ENCODE results near the gene CACNA1I. TPM values are rescaled to one million over a fixed set of nuclear protein-coding genes. Genes with fewer than 3 reads are reported as not detected.

CACNA1I gene
- total and polyA plus RNA-seq, 2 donors (not counting 1 experiment from before 2014, with no cell fraction given), result under 0.01 to 0.01 TPM

- Histone ChIP-seq H3K9me3 (ENCODE audit: control insufficient read depth, insufficient read depth, low read depth, low read length) (no peaks in the 10 kb centered on the region), H2AFZ (ENCODE audit: low read length) (no peak overlapping the region), H3K4me3 (replicated peaks in 1 of 4; ENCODE audit: control extremely low read depth in 1 of 4, insufficient read depth in 1 of 4, low read depth in 3 of 4, low read length in 4 of 4) (no peak overlapping the region), H3K9ac (ENCODE audit: insufficient read depth, low read length) (no peak overlapping the region), H3K4me1 (ENCODE audit: control insufficient read depth, extremely low read depth, insufficient read depth, low read length) (no peaks in the 10 kb centered on the region), H3K27ac (ENCODE audit: insufficient read depth, low read length) (no peak overlapping the region), H3K27me3 (ENCODE audit: control insufficient read depth, insufficient read depth, low read length) (peaks cover 2% of the 10 kb centered on the region), H4K20me1 (ENCODE audit: control insufficient read depth, extremely low read depth, insufficient read depth, low read length) (no peaks in the 10 kb centered on the region), H3K36me3 (ENCODE audit: control insufficient read depth, insufficient read depth, low read length) (no peaks in the 10 kb centered on the region), H3K4me2 (ENCODE audit: extremely low read depth, insufficient read depth, low read length) (no peak overlapping the region), H3K79me2 (ENCODE audit: control insufficient read depth, insufficient read depth, low read length) (no peaks in the 10 kb centered on the region)
- no peak for TF ChIP-seq EZH2 (IDR thresholded peaks at IDR 0.05; ENCODE audit: low read length, missing control alignments)
- TF ChIP-seq, protein P1, sequence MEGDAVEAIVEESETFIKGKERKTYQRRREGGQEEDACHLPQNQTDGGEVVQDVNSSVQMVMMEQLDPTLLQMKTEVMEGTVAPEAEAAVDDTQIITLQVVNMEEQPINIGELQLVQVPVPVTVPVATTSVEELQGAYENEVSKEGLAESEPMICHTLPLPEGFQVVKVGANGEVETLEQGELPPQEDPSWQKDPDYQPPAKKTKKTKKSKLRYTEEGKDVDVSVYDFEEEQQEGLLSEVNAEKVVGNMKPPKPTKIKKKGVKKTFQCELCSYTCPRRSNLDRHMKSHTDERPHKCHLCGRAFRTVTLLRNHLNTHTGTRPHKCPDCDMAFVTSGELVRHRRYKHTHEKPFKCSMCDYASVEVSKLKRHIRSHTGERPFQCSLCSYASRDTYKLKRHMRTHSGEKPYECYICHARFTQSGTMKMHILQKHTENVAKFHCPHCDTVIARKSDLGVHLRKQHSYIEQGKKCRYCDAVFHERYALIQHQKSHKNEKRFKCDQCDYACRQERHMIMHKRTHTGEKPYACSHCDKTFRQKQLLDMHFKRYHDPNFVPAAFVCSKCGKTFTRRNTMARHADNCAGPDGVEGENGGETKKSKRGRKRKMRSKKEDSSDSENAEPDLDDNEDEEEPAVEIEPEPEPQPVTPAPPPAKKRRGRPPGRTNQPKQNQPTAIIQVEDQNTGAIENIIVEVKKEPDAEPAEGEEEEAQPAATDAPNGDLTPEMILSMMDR (conservative IDR thresholded peaks at IDR 0.05 in 1 of 2, IDR thresholded peaks at IDR 0.05 in 1 of 2; ENCODE audit: low read depth in 1 of 2, low read length in 2 of 2), result no peak
- DNase-seq (ENCODE audit: low read depth in 2 of 2), result no peak
Observed at GRCh38 chr22:39724390-39724789, 153.8 kb downstream of the CACNA1I start.

DNA sequence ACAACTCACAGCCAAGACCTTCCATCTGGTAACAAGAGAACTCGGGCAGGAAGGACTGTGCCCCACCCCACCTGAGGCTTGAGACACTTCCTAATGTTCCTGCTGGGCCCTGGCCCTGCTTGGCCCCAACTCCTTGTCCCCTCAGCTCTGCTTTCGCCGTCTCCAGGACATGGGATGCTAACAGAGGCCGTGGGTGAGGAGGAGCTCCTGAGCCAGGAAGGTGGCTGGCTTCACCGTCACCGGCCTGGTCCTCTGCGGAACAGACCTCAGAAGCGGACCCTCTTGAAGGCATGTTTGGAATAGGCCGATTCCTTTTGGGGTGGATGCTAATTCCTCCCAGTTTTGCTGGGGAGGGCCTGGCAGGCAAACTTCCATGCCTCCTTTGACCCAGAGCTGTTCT is 154.3 kb downstream of the CACNA1I start:
- Histone ChIP-seq H4K20me1 (ENCODE audit: control insufficient read depth, extremely low read depth, insufficient read depth, low read length) (no peaks in the 10 kb centered on the region), H3K9ac (ENCODE audit: insufficient read depth, low read length) (no peak overlapping the region), H3K4me1 (ENCODE audit: control insufficient read depth, extremely low read depth, insufficient read depth, low read length) (no peaks in the 10 kb centered on the region), H3K27ac (ENCODE audit: insufficient read depth, low read length) (no peak overlapping the region), H3K27me3 (ENCODE audit: control insufficient read depth, insufficient read depth, low read length) (peaks cover 2% of the 10 kb centered on the region), H3K9me3 (ENCODE audit: control insufficient read depth, insufficient read depth, low read depth, low read length) (no peaks in the 10 kb centered on the region), H2AFZ (ENCODE audit: low read length) (no peak overlapping the region), H3K79me2 (ENCODE audit: control insufficient read depth, insufficient read depth, low read length) (no peaks in the 10 kb centered on the region), H3K36me3 (ENCODE audit: control insufficient read depth, insufficient read depth, low read length) (no peaks in the 10 kb centered on the region), H3K4me2 (ENCODE audit: extremely low read depth, insufficient read depth, low read length) (no peak overlapping the region), H3K4me3 (replicated peaks in 1 of 4; ENCODE audit: control extremely low read depth in 1 of 4, insufficient read depth in 1 of 4, low read depth in 3 of 4, low read length in 4 of 4) (no peak overlapping the region)
- DNase-seq (ENCODE audit: low read depth in 2 of 2), result no peak
- TF ChIP-seq, protein P1 (conservative IDR thresholded peaks at IDR 0.05 in 1 of 2, IDR thresholded peaks at IDR 0.05 in 1 of 2; ENCODE audit: low read depth in 1 of 2, low read length in 2 of 2), result no peak
- no peak for TF ChIP-seq EZH2 (IDR thresholded peaks at IDR 0.05; ENCODE audit: low read length, missing control alignments)

DNA sequence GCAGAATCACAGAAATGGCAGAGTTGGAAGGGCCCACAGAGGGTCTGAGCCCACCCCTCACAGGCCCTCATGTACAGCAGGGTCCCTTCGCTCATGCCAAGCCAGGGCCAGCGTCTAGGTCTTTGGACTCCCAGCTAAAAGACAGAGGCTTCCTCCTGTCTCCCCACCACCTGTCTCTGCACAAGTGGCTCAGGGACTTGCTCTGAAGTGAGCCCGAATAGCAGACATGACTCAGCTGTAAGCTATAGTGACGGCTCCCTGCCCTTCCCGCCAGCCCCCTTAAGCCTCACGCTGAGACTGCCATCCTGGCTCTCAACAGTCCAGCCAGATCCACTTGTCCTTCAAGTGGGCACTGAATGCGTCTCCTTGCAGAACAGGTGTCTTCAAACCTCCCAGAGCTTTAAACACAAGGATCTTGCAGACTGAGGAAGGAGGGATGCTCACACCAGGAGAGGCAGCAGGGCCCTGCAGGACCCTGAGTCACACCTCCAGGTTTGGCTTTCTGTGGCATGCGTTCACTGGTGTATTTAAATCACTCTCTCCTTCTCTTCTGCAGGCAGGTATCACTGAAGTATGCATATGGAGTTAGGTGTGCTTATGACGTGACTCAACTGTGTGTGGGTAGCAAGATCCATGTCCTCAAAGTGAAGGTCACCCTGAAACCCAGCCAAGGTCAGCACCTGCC is 154.9 kb downstream of the CACNA1I start:
- H3K79me2 ChIP-seq (ENCODE audit: control insufficient read depth, insufficient read depth, low read length), result no peaks in the 10 kb centered on the region
- H3K27me3 ChIP-seq (ENCODE audit: control insufficient read depth, insufficient read depth, low read length), result peaks cover 2% of the 10 kb centered on the region
- H2AFZ ChIP-seq (ENCODE audit: low read length), result no peak overlapping the region

More for the DNA sequence above, 154.9 kb downstream of the CACNA1I start:
- no peak overlapping the region for H3K27ac ChIP-seq (ENCODE audit: insufficient read depth, low read length)
- DNase-seq (ENCODE audit: low read depth in 2 of 2), result no peak
- no peak overlapping the region for H3K4me3 ChIP-seq (replicated peaks in 1 of 4; ENCODE audit: control extremely low read depth in 1 of 4, insufficient read depth in 1 of 4, low read depth in 3 of 4, low read length in 4 of 4)
- no peak overlapping the region for H3K9ac ChIP-seq (ENCODE audit: insufficient read depth, low read length)
- H3K36me3 ChIP-seq (ENCODE audit: control insufficient read depth, insufficient read depth, low read length), result no peaks in the 10 kb centered on the region
- H3K4me1 ChIP-seq (ENCODE audit: control insufficient read depth, extremely low read depth, insufficient read depth, low read length), result no peaks in the 10 kb centered on the region
- no peaks in the 10 kb centered on the region for H3K9me3 ChIP-seq (ENCODE audit: control insufficient read depth, insufficient read depth, low read depth, low read length)
- TF ChIP-seq EZH2 (IDR thresholded peaks at IDR 0.05; ENCODE audit: low read length, missing control alignments), result no peak
- TF ChIP-seq, protein P1 (conservative IDR thresholded peaks at IDR 0.05 in 1 of 2, IDR thresholded peaks at IDR 0.05 in 1 of 2; ENCODE audit: low read depth in 1 of 2, low read length in 2 of 2), result no peak
- H3K4me2 ChIP-seq (ENCODE audit: extremely low read depth, insufficient read depth, low read length), result no peak overlapping the region
- no peaks in the 10 kb centered on the region for H4K20me1 ChIP-seq (ENCODE audit: control insufficient read depth, extremely low read depth, insufficient read depth, low read length)
